NCI-H524 (cell line): ENCODE data around the gene NOX3.
"Not testable (repeated sequence)": the region's sequence is repeated elsewhere in the genome, so short reads cannot be mapped to it uniquely, and the experiment has no call there.

Experiments used
- DNase-seq, 2 experiments: peaks; one replicate each; lab custom pipeline; 2025; lab: John Stamatoyannopoulos, UW

The NOX3 gene

DNA sequence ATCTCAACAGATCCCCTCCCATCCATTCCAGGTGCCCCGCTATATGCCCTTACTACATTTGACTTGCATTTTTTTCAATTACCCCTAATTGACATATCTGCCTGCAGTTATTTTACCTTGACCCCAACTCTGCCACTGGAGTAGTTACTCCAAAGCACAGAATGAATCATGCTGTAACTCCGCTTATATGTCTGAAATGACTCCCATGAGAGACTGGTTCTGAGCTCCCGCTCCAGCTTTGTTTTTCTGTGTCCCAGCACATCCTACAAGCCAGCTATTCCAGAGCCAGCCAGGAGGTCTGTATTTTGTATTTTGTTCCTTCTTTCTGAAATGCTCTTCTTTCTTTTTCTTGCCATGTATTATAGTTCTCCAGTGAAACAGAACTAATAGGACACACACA lies 10.9 kb upstream of the NOX3 start:
- no peak for DNase-seq

- no peak for DNase-seq
Measured at GRCh38 chr6:155461556-155461955, 5.9 kb upstream of the NOX3 start.

- no peak for DNase-seq
Measured at GRCh38 chr6:155454471-155454870, 1.2 kb downstream of the NOX3 start.

DNA sequence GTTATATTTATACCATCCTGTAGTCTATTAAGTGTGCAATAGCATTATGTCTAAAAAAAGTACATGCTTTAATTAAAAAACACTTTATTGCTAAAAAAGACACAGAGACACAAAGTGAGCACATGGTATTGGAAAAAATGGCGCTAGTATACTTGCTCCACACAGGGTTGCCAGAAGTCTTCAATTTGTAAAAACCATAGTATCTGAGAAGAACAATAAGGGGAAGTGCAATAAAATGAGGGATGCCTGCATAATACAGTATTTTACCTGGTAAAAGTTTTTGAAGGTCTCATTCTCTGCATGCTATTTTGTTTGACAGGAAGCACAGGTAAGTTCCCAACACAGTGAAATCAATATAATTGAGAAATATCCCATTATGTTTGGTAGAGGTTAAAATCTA lies 1.6 kb downstream of the NOX3 start:
- no peak for DNase-seq

DNA sequence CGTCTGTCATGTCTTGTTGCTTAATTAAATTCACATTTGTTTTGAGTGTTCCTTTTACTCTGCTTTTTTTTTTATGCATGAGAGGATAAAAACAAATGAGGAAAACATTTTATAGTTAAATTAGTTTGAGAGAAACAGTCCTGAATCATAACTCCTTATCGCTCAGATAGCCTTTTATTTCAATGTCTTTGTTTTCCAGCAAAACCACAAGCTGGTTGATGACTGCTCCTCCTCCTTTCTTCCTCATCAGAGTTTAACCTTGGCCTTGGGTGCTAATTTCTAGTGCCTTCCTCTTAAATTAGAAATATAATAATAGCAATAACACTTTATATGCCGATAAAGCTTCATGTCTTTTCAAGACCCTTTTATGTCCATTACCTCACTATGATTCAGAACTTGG lies 3.1 kb downstream of the NOX3 start:
- no peak for DNase-seq

DNA sequence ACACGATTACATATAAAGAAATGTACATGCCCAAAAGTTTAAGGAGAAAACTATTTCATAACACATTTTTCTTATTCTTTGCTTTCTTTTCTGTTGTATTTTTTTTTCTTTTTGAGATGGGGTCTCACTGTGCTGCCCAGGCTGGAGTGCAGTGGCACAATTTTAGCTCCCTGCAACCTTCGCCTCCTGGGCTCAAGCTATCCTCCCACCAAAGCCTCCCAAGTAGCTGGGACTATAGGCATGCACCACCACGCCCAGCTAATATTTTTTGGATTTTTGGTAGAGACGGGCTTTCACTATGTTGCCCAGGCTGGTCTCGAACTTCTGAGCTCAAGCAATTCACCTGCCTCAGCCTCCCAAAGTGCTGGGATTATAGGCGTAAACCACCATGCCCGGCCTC lies 4.1 kb downstream of the NOX3 start:
- DNase-seq, result not testable (repeated sequence)

GRCh38 chr6:155450240-155450581 lies 5.4 kb downstream of the NOX3 start:
- DNase-seq, result no peak

DNA sequence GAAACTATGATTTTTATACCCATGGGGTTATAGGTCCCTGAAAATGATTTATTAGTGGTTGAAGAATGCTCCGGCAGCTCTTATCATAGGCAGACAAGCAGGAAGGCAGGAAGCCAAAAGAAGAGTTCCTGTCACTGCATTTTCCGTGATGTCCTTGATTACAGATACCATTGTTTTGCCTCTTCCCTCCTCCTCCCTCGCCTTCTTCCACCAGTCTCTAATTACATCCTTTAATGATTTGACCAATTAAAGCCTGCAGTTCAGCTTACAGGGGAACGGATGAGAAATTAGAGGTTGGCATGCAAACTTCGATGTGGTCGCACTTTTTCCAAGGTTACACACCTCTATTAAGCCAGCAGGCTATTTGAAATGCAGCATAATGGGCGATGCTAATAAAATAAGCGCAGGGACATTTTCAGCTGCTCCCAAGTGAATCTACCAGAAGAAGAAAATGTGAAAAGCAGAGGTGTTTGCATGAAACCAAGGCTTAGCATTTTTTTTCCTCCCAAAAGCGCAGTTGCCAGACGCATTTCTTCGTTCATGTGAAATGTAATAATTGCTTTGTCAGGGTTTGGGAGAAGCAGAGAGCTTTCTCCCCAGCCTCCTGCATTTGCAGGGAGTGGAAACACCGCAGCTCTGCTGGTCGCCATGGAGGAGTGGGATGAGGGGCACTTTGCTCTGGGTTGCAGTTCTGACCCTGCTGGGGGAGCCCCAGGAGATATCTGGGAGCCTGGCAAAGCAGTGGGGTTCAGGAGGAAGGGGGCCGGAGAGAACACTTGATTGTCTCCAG lies 6.0 kb downstream of the NOX3 start:
- DNase-seq, result no peak

GRCh38 chr6:155448668-155449449 lies 6.8 kb downstream of the NOX3 start:
- DNase-seq, result no peak

GRCh38 chr6:155447949-155448348 lies 7.7 kb downstream of the NOX3 start:
- DNase-seq, result no peak

GRCh38 chr6:155444952-155445903 lies 10.4 kb downstream of the NOX3 start:
- DNase-seq, result no peak

GRCh38 chr6:155444120-155444917 lies 11.3 kb downstream of the NOX3 start:
- no peak for DNase-seq

DNA sequence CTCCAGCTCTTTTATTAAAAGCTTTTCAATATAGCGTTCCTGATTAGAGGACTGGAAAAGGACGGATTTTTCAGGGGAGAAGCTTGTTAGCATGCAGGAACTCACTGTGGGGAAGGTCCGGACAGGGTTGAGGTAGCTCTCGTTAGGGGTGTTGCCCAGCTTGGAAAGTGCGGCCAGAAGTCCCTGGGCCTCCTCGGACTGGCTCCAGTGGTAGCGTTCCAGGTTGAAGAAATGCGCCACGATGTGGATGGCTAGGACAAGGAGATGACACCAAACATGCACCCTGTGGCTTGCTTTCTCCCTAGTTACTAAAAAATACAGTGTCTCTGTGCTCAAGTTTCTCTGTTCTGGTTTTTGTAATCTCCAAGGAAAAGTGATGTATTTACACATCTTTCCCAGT lies 12.5 kb downstream of the NOX3 start:
- no peak for DNase-seq

DNA sequence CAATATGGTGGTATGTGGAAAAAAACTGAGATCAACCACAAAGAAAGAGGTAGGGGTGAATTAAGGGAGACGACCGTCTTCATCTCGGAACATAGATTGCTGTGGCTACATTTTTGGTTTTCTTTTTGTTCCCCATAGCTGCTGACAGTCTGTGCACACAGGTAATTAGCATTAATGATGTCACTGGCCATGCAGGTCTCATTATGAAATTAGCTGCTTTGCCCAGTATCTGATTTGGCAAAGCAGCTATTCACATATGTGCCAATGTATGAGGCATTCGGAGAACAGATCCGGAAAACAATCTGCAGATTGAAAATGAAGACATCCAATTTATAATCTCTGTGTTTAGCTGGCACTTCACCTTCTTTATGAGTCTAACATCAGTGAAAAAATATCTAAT lies 13.1 kb downstream of the NOX3 start:
- DNase-seq, result no peak

DNA sequence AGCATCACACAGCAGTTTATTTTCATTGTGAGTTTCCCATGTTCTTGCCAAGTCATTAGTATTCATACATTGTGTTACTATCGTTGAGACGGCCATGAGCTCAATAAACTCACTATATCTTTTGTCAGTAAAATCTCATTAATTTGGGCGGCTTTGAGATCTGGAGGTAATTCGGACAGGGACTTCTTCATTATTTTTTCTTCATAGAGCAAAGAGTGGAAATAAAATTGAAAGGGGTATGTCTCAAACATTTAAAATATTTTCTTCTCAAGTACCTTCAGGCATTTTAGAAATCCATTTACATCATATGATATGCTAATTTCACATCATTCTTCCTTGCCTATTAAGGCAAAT lies 14.6 kb downstream of the NOX3 start:
- DNase-seq, result no peak

DNA sequence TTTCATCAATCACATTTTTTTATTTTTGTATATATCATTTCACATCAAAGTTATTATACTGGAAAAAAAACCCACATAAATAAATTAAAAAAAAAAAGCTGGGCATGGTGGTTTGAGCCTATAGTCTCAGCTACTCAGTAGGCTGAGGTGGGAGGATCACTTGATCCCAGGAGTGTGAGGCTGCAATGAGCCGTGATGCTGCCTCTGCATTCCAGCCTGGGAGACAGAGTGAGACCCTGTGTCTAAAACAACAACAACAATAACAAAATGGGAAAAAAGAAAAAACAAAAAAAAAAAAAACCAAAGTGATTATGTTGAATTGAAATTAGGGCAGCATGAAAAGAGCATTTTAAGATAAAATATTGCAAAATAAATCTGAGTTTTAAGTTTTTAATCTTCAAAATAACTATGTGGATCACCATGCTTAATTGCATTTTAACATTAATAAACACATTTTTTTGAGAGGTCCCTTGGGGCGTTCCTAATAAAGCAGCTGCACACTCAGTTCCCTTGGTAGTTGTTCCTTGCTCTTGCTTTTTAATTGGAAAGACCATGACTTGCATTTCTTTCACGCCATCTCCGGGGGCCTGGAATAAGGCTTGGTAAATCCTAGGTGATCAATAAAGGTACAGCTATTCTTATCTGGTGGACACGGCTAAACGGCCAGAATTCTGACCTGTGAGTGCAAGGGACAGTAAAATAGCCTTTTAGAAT lies 15.1 kb downstream of the NOX3 start:
- no peak for DNase-seq

DNA sequence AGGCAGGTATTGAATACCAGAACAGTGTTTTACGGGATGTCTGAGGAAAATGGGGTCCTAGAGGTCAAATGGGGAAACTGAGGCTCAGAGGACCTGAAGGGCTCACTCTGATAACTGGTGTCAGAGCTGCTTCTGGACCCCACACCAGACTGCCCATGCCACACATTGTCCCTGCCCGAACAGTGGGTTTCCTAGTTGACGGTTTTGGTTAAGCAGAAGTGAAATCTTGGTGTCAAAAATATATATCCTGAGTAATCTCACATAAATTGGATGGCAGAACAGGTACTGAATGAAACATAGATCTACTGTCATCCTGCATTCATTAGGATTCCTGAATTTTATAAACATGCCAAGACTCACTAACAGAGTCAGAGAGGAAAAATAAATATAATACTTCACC lies 16.3 kb downstream of the NOX3 start:
- no peak for DNase-seq

DNA sequence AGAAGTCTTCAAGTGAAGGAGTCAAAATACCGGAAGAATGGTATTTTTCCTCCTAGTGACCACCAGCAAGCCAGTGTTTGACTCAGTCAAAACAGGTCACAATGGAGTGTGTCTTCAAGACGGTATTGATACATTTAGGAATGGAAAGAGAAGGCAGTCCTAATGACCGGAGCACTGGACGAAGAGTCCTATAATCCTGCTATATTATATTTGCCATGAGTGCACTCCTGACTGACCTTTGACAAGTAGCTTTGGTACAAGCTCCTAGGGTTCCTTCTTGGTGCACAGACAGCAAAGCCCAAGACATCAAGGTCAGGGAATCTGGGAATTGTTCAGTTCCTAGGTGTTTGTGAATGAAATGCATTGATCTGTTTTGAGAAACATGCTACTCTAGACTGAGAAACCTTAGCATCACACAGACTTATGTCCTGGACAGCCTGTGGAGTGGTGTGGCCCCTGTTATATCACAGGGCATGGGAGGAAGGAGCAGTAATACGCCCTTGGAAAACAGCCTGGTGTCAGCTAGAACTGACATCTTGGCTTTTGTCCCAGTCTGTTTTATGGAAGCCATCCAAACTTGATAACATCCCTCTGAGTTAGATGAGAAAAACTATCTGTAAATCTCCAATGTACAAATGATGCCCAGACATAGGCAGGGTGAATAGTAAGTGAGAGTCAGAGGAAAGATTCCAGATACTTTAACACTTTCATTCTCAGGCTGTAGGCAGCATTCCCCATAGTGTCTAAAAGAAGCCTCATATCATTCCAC lies 18.5 kb downstream of the NOX3 start:
- DNase-seq, result no peak

- DNase-seq, result no peak
Measured at GRCh38 chr6:155434829-155435423, 20.7 kb downstream of the NOX3 start.

DNA sequence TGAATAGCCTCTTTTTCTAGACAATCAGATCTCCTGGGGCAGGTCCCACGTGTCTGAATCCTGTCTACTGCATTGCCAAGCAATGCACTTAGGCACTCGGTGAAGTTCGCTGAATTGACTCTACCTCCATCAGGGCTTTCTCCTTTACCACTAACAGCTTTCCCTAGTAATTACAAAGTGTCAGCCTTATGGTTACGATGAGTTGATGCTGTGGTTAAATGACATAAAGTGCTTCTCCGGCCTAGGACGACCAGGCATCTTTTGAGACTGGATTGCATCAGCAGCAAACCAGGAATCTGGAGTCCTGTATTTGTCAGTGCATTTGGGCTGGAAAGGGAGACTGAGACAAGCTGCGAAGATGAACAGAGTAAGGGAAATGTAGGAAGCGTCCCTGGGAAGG lies 21.5 kb downstream of the NOX3 start:
- no peak for DNase-seq
